Measurements from ENCODE around the gene TEX53.

TEX53 gene

GRCh38 chr9:114621561-114621960 is 36.0 kb downstream of the TEX53 start:
- Histone ChIP-seq H3K27me3 (ENCODE audit: insufficient read depth, low read length) (no peaks in the 10 kb centered on the region), H3K4me1 (ENCODE audit: control insufficient read depth, insufficient read depth, low read length, unreplicated experiment) (peaks cover 20% of the 10 kb centered on the region), H3K79me2 (ENCODE audit: control insufficient read depth, insufficient read depth, low read length, unreplicated experiment) (no peaks in the 10 kb centered on the region), H3K36me3 (ENCODE audit: insufficient read depth, low read length) (no peaks in the 10 kb centered on the region; the same call in 1 of the 2 replicates), H2AFZ (ENCODE audit: low read length, unreplicated experiment) (no peak overlapping the region), H3K27ac (ENCODE audit: low read depth, low read length) (no peak overlapping the region), H3K4me3 (ENCODE audit: low read depth, low read length) (no peak overlapping the region)

GRCh38 chr9:114619191-114619761 is 38.3 kb downstream of the TEX53 start:
- no peak overlapping the region for H3K27ac ChIP-seq (ENCODE audit: low read depth, low read length)
- H2AFZ ChIP-seq (ENCODE audit: low read length, unreplicated experiment): no peak overlapping the region
- peaks cover 20% of the 10 kb centered on the region for H3K4me1 ChIP-seq (ENCODE audit: control insufficient read depth, insufficient read depth, low read length, unreplicated experiment)
- H3K4me3 ChIP-seq (ENCODE audit: low read depth, low read length): no peak overlapping the region
- no peaks in the 10 kb centered on the region for H3K27me3 ChIP-seq (ENCODE audit: insufficient read depth, low read length)
- no peaks in the 10 kb centered on the region for H3K79me2 ChIP-seq (ENCODE audit: control insufficient read depth, insufficient read depth, low read length, unreplicated experiment)
- no peaks in the 10 kb centered on the region; the same call in 1 of the 2 replicates for H3K36me3 ChIP-seq (ENCODE audit: insufficient read depth, low read length)

GRCh38 chr9:114616684-114617520 is 40.7 kb downstream of the TEX53 start:
- Histone ChIP-seq H2AFZ (ENCODE audit: low read length, unreplicated experiment) (peak overlapping the region; percentile 40), H3K79me2 (ENCODE audit: control insufficient read depth, insufficient read depth, low read length, unreplicated experiment) (peaks cover 17% of the 10 kb centered on the region), H3K4me3 (ENCODE audit: low read depth, low read length) (no peak overlapping the region), H3K27me3 (ENCODE audit: insufficient read depth, low read length) (no peaks in the 10 kb centered on the region), H3K36me3 (ENCODE audit: insufficient read depth, low read length) (no peaks in the 10 kb centered on the region; the same call in 1 of the 2 replicates), H3K4me1 (ENCODE audit: control insufficient read depth, insufficient read depth, low read length, unreplicated experiment) (peaks cover 20% of the 10 kb centered on the region), H3K27ac (ENCODE audit: low read depth, low read length) (no peak overlapping the region; the same call in 1 of the 2 replicates)

- Histone ChIP-seq H2AFZ (ENCODE audit: low read length, unreplicated experiment) (no peak overlapping the region), H3K79me2 (ENCODE audit: control insufficient read depth, insufficient read depth, low read length, unreplicated experiment) (peaks cover 21% of the 10 kb centered on the region), H3K4me3 (ENCODE audit: low read depth, low read length) (no peak overlapping the region), H3K4me1 (ENCODE audit: control insufficient read depth, insufficient read depth, low read length, unreplicated experiment) (peaks cover 23% of the 10 kb centered on the region), H3K27me3 (ENCODE audit: insufficient read depth, low read length) (no peaks in the 10 kb centered on the region), H3K27ac (ENCODE audit: low read depth, low read length) (no peak overlapping the region), H3K36me3 (ENCODE audit: insufficient read depth, low read length) (no peaks in the 10 kb centered on the region; the same call in 1 of the 2 replicates)
Observed at GRCh38 chr9:114614373-114614772, 43.2 kb downstream of the TEX53 start.

GRCh38 chr9:114613919-114614318 is 43.7 kb downstream of the TEX53 start:
- Histone ChIP-seq H3K36me3 (ENCODE audit: insufficient read depth, low read length) (no peaks in the 10 kb centered on the region; the same call in 1 of the 2 replicates), H3K4me1 (ENCODE audit: control insufficient read depth, insufficient read depth, low read length, unreplicated experiment) (peaks cover 23% of the 10 kb centered on the region), H3K4me3 (ENCODE audit: low read depth, low read length) (no peak overlapping the region), H3K79me2 (ENCODE audit: control insufficient read depth, insufficient read depth, low read length, unreplicated experiment) (peaks cover 21% of the 10 kb centered on the region), H3K27ac (ENCODE audit: low read depth, low read length) (no peak overlapping the region), H2AFZ (ENCODE audit: low read length, unreplicated experiment) (no peak overlapping the region), H3K27me3 (ENCODE audit: insufficient read depth, low read length) (no peaks in the 10 kb centered on the region)

- Histone ChIP-seq H2AFZ (ENCODE audit: low read length, unreplicated experiment) (no peak overlapping the region), H3K27me3 (ENCODE audit: insufficient read depth, low read length) (no peaks in the 10 kb centered on the region), H3K79me2 (ENCODE audit: control insufficient read depth, insufficient read depth, low read length, unreplicated experiment) (peaks cover 21% of the 10 kb centered on the region), H3K36me3 (ENCODE audit: insufficient read depth, low read length) (no peaks in the 10 kb centered on the region), H3K27ac (ENCODE audit: low read depth, low read length) (no peak overlapping the region), H3K4me3 (ENCODE audit: low read depth, low read length) (no peak overlapping the region; the same call in 1 of the 2 replicates), H3K4me1 (ENCODE audit: control insufficient read depth, insufficient read depth, low read length, unreplicated experiment) (peaks cover 23% of the 10 kb centered on the region)
Observed at GRCh38 chr9:114613087-114613486, 44.5 kb downstream of the TEX53 start.

- Histone ChIP-seq H3K27me3 (ENCODE audit: insufficient read depth, low read length) (no peaks in the 10 kb centered on the region), H3K4me1 (ENCODE audit: control insufficient read depth, insufficient read depth, low read length, unreplicated experiment) (peaks cover 23% of the 10 kb centered on the region), H3K36me3 (ENCODE audit: insufficient read depth, low read length) (no peaks in the 10 kb centered on the region), H3K27ac (ENCODE audit: low read depth, low read length) (no peak overlapping the region), H2AFZ (ENCODE audit: low read length, unreplicated experiment) (no peak overlapping the region), H3K79me2 (ENCODE audit: control insufficient read depth, insufficient read depth, low read length, unreplicated experiment) (peaks cover 21% of the 10 kb centered on the region), H3K4me3 (ENCODE audit: low read depth, low read length) (peak overlapping the region; percentile 81)
Observed at GRCh38 chr9:114612272-114612923, 45.2 kb downstream of the TEX53 start.

GRCh38 chr9:114611516-114612271 is 45.9 kb downstream of the TEX53 start:
- Histone ChIP-seq H3K4me1 (ENCODE audit: control insufficient read depth, insufficient read depth, low read length, unreplicated experiment) (peaks cover 26% of the 10 kb centered on the region), H2AFZ (ENCODE audit: low read length, unreplicated experiment) (peak overlapping the region; percentile 89)

GRCh38 chr9:114608525-114608796 is 49.1 kb downstream of the TEX53 start:
- peaks cover 34% of the 10 kb centered on the region for H3K4me1 ChIP-seq (ENCODE audit: control insufficient read depth, insufficient read depth, low read length, unreplicated experiment)
- H3K36me3 ChIP-seq (ENCODE audit: insufficient read depth, low read length): no peaks in the 10 kb centered on the region
- H3K27me3 ChIP-seq (ENCODE audit: insufficient read depth, low read length): no peaks in the 10 kb centered on the region
- no peak overlapping the region for H3K27ac ChIP-seq (ENCODE audit: low read depth, low read length)
- H2AFZ ChIP-seq (ENCODE audit: low read length, unreplicated experiment): no peak overlapping the region
- H3K4me3 ChIP-seq (ENCODE audit: low read depth, low read length): no peak overlapping the region
- H3K79me2 ChIP-seq (ENCODE audit: control insufficient read depth, insufficient read depth, low read length, unreplicated experiment): peaks cover 16% of the 10 kb centered on the region

More at GRCh38 chr9:114611516-114612271, 45.9 kb downstream of the TEX53 start:
- H3K27me3 ChIP-seq (ENCODE audit: insufficient read depth, low read length): no peaks in the 10 kb centered on the region
- H3K4me3 ChIP-seq (ENCODE audit: low read depth, low read length): peak overlapping the region; percentile 81
- peak overlapping the region; percentile 68 for H3K27ac ChIP-seq (ENCODE audit: low read depth, low read length)
- peaks cover 21% of the 10 kb centered on the region for H3K79me2 ChIP-seq (ENCODE audit: control insufficient read depth, insufficient read depth, low read length, unreplicated experiment)
- no peaks in the 10 kb centered on the region for H3K36me3 ChIP-seq (ENCODE audit: insufficient read depth, low read length)
